IMR-90 (cell line): ENCODE results near the gene TRIM66.

ENCODE experiments used
- BHLHE40 ChIP-seq: fragments of 150-350 bp; IDR thresholded peaks from 2 replicates; pipeline ENCODE4 v1.6.1; 2016; ENCODE audit warnings: mild to moderate bottlenecking, low read depth, low read length
- CEBPB ChIP-seq: IDR thresholded peaks from 2 replicates; pipeline ENCODE4 v1.6.1; 2012; ENCODE audit warnings: low read depth, low read length, improper control_type of control experiment
- CHD1 ChIP-seq: IDR thresholded peaks from 2 replicates; pipeline ENCODE4 v1.6.1; 2012; ENCODE audit warnings: low read depth, low read length, improper control_type of control experiment
- CTCF ChIP-seq: conservative IDR thresholded peaks from 2 replicates; pipeline ENCODE4 v1.5.1; 2012; ENCODE audit warnings: mild to moderate bottlenecking, low read depth, low read length, improper control_type of control experiment
- FOS ChIP-seq: fragments of 150-350 bp; IDR thresholded peaks from 2 replicates; pipeline ENCODE4 v1.6.1; 2016; ENCODE audit warnings: low read depth, low read length
- MAFK ChIP-seq: IDR thresholded peaks from 2 replicates; pipeline ENCODE4 v1.6.1; 2012; ENCODE audit warnings: low read depth, low read length, improper control_type of control experiment
- MAZ ChIP-seq: IDR thresholded peaks from 2 replicates; pipeline ENCODE4 v1.6.1; 2012; ENCODE audit warnings: low read depth, mild to moderate bottlenecking, low read length, improper control_type of control experiment, moderate library complexity, borderline replicate concordance
- MXI1 ChIP-seq: IDR thresholded peaks from 2 replicates; pipeline ENCODE4 v1.6.1; 2012; ENCODE audit warnings: low read depth, mild to moderate bottlenecking, low read length, moderate library complexity, borderline replicate concordance
- POLR2A ChIP-seq: IDR thresholded peaks from 2 replicates; pipeline ENCODE4 v1.6.1; 2012; ENCODE audit warnings: mild to moderate bottlenecking, low read depth, low read length
- RAD21 ChIP-seq: IDR thresholded peaks from 2 replicates; pipeline ENCODE4 v1.6.1; 2012; ENCODE audit warnings: low read length, improper control_type of control experiment
- RCOR1 ChIP-seq: IDR thresholded peaks from 2 replicates; pipeline ENCODE4 v1.6.1; 2012; ENCODE audit warnings: mild to moderate bottlenecking, low read length, improper control_type of control experiment; ENCODE audit not compliant: insufficient replicate concordance
- SMC3 ChIP-seq: fragments of 150-350 bp; IDR thresholded peaks from 2 replicates; pipeline ENCODE4 v1.6.1; 2016; ENCODE audit warnings: low read depth, mild to moderate bottlenecking, antibody characterized with exemption, low read length, moderate library complexity
- TF ChIP-seq, protein P1 (sequence below): fragments of 150-350 bp; IDR thresholded peaks from 2 replicates; pipeline ENCODE4 v1.6.1; 2017; ENCODE audit warnings: mild to moderate bottlenecking, antibody characterized with exemption, low read length, low read depth

DNA sequence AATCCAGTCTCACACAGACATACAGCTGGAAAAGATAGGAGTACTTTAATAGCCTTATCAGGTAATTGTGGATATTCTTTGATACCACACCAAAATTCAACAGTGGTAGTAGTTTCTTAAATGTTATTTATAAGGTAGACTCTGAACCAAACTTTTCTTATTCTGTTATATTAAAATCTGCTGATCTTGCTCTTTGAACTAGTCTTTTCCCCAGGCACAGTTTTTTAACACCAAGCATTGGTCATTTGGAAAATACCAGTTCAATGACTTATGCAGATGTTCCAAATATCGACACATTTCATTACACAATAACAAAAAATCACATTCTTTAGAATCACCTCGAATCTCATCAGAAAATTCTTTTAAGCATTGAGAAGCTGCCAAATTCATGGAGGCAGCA, 7.6 kb downstream of the TRIM66 start:
- no peak for TF ChIP-seq CTCF
- no peak for TF ChIP-seq RAD21
- no peak for TF ChIP-seq BHLHE40
- TF ChIP-seq MXI1 = no peak
- no peak for TF ChIP-seq SMC3
- no peak for TF ChIP-seq POLR2A
- TF ChIP-seq CEBPB = no peak
- TF ChIP-seq MAZ = no peak
- TF ChIP-seq, protein P1, sequence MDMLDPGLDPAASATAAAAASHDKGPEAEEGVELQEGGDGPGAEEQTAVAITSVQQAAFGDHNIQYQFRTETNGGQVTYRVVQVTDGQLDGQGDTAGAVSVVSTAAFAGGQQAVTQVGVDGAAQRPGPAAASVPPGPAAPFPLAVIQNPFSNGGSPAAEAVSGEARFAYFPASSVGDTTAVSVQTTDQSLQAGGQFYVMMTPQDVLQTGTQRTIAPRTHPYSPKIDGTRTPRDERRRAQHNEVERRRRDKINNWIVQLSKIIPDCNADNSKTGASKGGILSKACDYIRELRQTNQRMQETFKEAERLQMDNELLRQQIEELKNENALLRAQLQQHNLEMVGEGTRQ = no peak
- TF ChIP-seq FOS = no peak
- peak; percentile 83 for TF ChIP-seq MAFK
- TF ChIP-seq RCOR1 = no peak
- no peak for TF ChIP-seq CHD1
